ENCODE data around the gene MAD1L1.

DNA sequence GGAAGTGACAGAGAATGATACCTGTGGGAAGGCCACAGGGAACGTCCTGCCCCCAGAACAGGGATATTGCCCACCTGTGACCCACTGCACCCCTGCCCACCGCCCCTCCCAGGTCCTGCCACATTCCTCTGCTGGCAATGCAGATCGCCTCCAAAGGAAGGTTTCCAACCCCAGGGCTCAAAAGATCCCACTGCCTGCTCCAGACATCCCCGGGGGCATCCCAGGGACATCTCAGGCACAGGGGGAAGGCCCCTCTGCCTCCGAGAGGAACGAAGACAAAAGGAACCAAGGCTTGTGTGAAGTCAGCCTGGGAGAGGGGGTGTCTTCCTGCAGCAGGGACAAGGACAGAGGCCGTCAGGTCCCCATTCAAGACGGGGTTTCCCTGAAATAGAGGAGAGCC, 37.8 kb upstream of the MAD1L1 start:
- TF ChIP-seq, protein P1, sequence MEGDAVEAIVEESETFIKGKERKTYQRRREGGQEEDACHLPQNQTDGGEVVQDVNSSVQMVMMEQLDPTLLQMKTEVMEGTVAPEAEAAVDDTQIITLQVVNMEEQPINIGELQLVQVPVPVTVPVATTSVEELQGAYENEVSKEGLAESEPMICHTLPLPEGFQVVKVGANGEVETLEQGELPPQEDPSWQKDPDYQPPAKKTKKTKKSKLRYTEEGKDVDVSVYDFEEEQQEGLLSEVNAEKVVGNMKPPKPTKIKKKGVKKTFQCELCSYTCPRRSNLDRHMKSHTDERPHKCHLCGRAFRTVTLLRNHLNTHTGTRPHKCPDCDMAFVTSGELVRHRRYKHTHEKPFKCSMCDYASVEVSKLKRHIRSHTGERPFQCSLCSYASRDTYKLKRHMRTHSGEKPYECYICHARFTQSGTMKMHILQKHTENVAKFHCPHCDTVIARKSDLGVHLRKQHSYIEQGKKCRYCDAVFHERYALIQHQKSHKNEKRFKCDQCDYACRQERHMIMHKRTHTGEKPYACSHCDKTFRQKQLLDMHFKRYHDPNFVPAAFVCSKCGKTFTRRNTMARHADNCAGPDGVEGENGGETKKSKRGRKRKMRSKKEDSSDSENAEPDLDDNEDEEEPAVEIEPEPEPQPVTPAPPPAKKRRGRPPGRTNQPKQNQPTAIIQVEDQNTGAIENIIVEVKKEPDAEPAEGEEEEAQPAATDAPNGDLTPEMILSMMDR (IDR thresholded peaks at IDR 0.05): no peak
- TF ChIP-seq POLR2A (IDR thresholded peaks at IDR 0.05): no peak
